GM08714 (cell line): Measurements from ENCODE around the gene AP1M1.

Experiments
- H3K4me3 ChIP-seq: fragments of 200-500 bp; sonication (Bioruptor generic); 2 replicates; pipeline ENCODE4 v1.5.1; 2014; ENCODE audit warnings: mild to moderate bottlenecking, low read length, inconsistent platforms
- ZNF274 ChIP-seq: IDR thresholded peaks from 2 replicates; pipeline ENCODE4 v1.6.1; 2012; ENCODE audit warnings: mild to moderate bottlenecking, low read depth, low read length

Gene AP1M1

DNA sequence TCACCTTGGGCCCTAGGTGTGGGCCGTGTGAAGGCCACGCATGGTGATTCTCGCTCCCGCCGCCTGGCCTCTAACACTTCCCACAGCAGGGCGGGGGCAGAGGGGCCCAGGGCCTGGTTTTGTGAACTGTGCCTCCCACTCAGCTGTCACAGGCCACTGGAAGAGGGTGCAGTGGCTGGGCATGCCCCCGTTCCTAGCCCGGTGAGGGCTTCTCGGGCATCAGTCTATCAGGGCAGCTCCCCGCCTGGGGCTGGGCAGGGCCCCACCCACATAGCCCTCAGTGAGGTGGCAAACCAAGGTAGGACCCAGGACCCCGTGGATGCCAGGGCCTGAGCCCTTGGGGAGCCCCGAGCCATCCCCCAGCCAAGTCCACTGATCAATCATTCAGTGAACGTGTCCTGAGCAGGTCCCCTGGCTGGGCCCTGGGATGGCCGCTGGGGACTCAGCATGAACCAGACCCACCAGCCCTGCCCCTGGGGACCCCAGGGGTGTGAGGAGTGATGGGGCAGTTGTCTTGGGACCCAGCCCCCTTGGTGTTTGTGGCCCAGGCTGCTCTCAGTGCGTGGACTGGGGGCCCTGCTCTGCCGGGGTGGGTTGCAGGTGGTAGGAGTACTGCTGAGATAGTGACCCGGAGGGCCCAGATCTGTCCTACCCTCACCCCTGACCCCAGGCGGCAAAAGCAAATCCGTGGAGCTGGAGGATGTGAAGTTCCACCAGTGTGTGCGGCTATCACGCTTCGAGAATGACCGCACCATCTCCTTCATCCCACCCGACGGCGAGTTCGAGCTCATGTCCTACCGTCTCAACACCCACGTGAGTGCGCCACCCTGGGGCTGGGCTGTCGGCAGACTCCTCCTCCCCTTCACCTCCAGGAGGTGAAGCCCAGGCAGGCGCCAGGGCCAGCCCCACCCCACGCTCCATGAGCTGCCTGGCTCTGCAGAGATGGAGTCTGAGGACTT lies 29.4 kb downstream of the AP1M1 start:
- TF ChIP-seq ZNF274 = no peak
- H3K4me3 ChIP-seq = no peak overlapping the region

DNA sequence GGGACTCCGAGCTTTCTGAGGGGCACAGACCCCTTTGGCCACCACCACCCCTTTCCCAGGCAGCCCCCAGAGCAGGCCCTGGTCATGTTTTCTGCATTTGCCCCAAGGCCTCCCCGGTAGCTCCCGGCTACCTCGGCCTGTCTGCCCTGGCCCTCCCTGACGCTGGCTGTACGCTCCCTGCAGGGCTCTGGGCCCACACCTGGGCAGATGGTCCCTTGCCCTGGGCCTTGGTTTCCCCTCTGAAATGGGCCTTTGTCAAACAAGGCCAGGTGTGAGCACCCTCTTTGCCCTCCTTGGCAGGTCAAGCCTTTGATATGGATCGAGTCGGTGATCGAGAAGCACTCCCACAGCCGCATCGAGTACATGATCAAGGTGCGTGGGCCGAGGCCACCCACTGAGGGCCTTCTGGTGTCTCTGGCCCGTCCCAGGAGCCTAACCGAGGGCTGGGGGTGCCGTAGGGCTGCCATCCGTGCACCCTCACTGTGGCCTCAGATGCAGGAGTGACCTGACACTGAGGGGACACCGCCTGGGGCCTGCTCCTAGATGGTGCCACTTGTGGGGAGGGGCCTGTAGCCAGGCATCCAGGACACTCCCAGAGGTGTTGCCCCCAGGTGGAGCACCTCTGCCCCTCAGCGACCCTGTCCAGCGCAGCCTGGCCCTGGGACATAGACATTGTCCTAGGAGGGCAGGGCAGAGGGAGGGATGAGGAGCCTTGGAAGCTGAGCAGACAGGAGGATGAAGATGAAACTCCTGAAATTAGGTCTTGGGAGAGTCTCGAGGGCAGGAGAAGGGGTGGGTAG lies 30.3 kb downstream of the AP1M1 start:
- TF ChIP-seq ZNF274 = no peak
- H3K4me3 ChIP-seq = no peak overlapping the region

DNA sequence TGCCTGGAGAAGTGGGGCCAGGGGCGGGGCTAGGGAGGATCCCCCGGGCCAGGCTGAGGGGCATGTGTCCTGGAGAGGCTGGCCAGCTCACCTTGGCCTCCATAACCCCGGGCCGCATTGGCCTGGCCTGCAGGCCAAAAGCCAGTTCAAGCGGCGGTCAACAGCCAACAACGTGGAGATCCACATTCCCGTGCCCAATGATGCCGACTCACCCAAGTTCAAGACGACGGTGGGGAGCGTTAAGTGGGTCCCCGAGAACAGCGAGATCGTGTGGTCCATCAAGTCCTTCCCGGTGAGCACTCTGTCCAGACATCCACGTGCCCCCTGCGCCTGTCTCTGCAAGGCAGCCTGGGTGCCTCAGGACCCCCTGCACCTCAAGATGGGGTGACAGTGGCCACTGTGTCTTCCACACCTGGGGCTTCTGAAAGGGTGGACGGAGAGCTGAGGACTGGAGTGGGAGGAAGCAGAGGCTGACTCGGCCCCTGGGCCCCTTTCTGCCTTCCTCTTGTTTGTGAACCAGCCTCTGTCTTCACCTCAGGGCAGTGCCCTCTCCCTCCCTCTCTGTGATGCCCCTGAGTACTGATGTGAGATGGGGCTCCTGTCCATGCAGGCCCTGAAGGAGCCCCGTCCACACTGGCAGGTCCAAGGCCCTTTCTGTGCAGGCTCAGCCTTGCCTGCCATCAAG lies 31.1 kb downstream of the AP1M1 start:
- H3K4me3 ChIP-seq = no peak overlapping the region
- TF ChIP-seq ZNF274 = no peak

DNA sequence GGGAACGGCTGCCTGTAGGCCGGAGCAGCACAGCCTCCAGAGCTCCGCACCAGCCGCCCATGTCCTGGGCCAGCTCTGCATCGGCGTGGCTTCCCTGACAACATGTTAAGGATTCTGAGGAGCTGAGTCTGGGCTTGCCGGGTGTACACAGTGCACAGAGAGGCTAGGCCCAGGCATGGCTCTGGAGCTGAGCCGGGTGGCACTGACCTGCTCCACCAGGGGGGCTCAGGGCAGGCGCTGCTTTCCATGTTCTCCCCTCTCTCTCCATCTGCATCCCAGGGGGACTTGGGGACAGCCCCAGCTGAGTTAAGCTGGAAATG lies 31.6 kb downstream of the AP1M1 start:
- no peak overlapping the region for H3K4me3 ChIP-seq
- no peak for TF ChIP-seq ZNF274

- no peak for TF ChIP-seq ZNF274
- H3K4me3 ChIP-seq = no peak overlapping the region
These were observed 34.4 kb downstream of the AP1M1 start for GRCh38 chr19:16232127-16232526.

DNA sequence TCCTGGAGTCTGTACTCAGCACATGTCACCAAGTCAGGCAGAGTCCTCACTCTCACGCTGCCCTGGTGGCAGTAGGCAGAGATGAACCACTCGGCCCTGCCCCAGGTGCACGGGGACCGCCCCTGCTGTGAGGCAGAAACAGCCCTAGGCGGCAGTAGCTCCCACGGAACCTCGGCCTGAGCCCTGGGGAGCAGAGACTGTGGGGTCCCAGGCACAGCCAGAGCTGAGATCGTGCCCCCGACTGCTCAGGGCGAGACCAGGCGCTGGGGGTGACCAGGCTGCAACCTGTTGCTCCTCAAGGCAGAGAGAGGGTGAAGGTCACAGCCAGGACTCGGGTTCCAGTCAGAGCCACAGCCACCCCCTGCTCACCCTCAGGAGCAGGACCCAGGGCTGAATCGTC lies 34.9 kb downstream of the AP1M1 start:
- no peak overlapping the region for H3K4me3 ChIP-seq
- TF ChIP-seq ZNF274 = no peak

DNA sequence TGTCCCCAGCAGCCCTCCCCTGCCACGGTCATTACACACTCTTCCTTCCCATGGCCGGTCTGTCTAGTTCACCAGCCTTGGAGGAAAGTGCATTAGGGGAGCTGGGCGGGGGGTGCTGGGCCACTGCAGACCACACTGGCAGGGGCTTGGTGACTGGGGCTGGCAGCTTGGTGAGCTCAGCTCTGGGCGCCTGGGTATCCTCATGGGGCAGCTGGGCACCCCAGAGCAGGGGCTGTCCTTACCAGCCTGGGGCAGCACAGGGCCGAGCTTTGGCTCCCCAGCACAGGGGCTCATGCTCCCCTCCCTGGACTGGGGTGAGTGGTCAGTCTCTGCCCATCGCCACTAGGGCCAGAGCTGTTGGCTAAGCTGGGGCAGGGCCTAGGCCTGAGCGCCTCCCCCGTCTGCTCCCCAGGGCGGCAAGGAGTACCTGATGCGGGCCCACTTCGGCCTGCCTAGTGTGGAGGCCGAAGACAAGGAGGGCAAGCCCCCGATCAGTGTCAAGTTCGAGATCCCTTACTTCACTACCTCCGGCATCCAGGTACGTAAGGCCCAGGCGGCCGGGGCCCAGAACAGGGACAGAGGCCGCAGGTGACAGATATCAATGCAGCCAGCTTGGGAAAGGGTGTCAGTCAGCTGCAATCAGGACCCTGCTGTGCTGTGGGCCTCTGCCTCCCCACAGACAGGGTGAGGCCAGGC lies 35.5 kb downstream of the AP1M1 start:
- no peak for TF ChIP-seq ZNF274
- H3K4me3 ChIP-seq = no peak overlapping the region

GRCh38 chr19:16233836-16234551 lies 36.3 kb downstream of the AP1M1 start:
- H3K4me3 ChIP-seq = no peak overlapping the region
- no peak for TF ChIP-seq ZNF274

GRCh38 chr19:16234552-16235445 lies 37.1 kb downstream of the AP1M1 start:
- TF ChIP-seq ZNF274 = no peak
- H3K4me3 ChIP-seq = no peak overlapping the region

- TF ChIP-seq ZNF274 = no peak
- H3K4me3 ChIP-seq = no peak overlapping the region
These were observed 38.3 kb downstream of the AP1M1 start for GRCh38 chr19:16235811-16236652.

- no peak overlapping the region for H3K4me3 ChIP-seq
- no peak for TF ChIP-seq ZNF274
These were observed 46.4 kb downstream of the AP1M1 start for GRCh38 chr19:16244091-16244490.

DNA sequence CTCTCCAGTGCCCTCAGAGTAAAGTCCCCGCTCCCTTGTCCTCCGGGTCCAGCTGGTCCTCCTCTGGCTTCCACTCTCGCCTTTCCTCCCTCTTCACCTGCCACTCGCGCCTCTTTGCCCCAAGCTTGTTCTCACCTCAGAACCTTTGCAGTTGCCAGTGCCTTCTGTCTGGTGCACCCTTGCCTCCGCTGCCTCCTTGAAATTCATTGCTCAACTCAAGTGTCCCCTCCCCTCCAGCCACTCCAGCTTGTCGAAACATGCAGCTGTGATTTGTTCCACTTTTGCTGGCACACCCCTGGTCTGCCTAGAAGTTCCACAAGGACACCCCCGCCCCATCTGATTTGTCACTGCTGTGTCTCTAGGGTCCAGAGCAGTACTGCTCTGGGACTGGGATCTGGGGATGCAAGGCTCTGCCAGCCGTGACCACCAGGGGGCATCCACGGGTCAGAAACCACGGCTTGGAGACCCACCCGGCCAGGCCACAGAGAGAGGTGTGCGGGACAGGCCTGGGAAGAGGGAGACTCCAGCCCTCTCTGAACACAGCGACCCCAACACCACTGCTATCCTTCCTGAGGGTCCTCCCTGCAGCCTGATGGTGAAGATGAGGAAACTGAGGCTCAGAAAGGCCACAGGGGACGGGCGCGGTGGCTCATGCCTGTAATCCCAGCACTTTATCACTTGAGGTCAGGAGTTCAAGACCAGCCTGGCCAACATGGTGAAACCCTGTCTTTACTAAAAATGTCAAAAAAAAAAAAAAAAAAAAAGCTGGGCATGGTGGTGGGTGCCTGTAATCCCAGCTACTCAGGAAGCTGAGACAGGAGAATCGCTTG lies 49.9 kb downstream of the AP1M1 start:
- TF ChIP-seq ZNF274 = no peak
- H3K4me3 ChIP-seq = no peak overlapping the region
